K562 (cell line): ENCODE measurements around the gene C22orf39. TPM values are rescaled to one million over a fixed set of nuclear protein-coding genes. Genes with fewer than 3 reads are reported as not detected.

Experiments
- ATAC-seq: fragments of 200-7000 bp; cut with Tn5 transposase; 3 replicates; pipeline ENCODE4 v1.9.1; 2020; ENCODE audit warnings: moderate library complexity
- BruUV-seq: library from RNA; stranded (reverse); fragments of 400-500 nt; replicated peaks from 2 replicates; lab custom pipeline; 2021; lab: Mats Ljungman, UMichigan
- CTCF ChIA-PET: fragments of 300-600 bp; formaldehyde crosslinking; extraction: SDS; loops from one replicate; lab custom pipeline; 2021; ENCODE audit warnings: low intra/inter-chr PET ratio; lab: Yijun Ruan, JAX
- POLR2A ChIA-PET: fragments of 300-600, 350-650 bp; sonication (Branson Sonifier 250); formaldehyde crosslinking; extraction: SDS; loops from one replicate; lab custom pipeline; 2021; ENCODE audit warnings: antibody characterized with exemption, inconsistent platforms; lab: Yijun Ruan, JAX
- DNase-seq, 4 experiments: peaks; one replicate each; pipeline versions ENCODE4 v3.0.0 to v3.0.0-alpha.2; 2011 to 2018; ENCODE audit warnings: low spot score in 3 of 4, mixed read lengths in 3 of 4; ENCODE audit errors: extremely low read depth in 1 of 4
- FAIRE-seq: peaks from 2 replicates; lab custom pipeline; 2011; peaks lifted over from hg19 to GRCh38; lab: Jason Lieb, UNC
- H2AFZ ChIP-seq: 2 replicates; pipeline ENCODE4 v1.6.0; 2011; ENCODE audit warnings: low read depth, low read length, control low read depth, inconsistent platforms
- H3K27ac ChIP-seq: fragments of 200-600 bp; 3 replicates; pipeline ENCODE4 v1.8.0; 2011; ENCODE audit warnings: low read depth, mild to moderate bottlenecking, control low read depth, inconsistent platforms, low read length, moderate library complexity, mixed read lengths; ENCODE audit errors: extremely low read depth
- H3K27me3 ChIP-seq, 2 experiments: fragments of 300-600 bp in 1 of 2; 2 replicates in 1 of 2; 3 replicates in 1 of 2; pipeline versions ENCODE4 v1.6.0 to v1.8.0; 2011; ENCODE audit warnings: inconsistent platforms in 2 of 2, low read length in 2 of 2, mild to moderate bottlenecking in 1 of 2, mixed read lengths in 1 of 2, moderate library complexity in 1 of 2; ENCODE audit not compliant: control insufficient read depth in 2 of 2, insufficient read depth in 2 of 2
- H3K36me3 ChIP-seq: fragments of 300-600 bp; 3 replicates; pipeline ENCODE4 v1.8.0; 2011; ENCODE audit warnings: mild to moderate bottlenecking, low read length, inconsistent platforms; ENCODE audit not compliant: control insufficient read depth, insufficient read depth
- H3K4me1 ChIP-seq, 2 experiments: fragments of 200-600 bp in 1 of 2; replicated peaks in 1 of 2; 2 replicates in 1 of 2; 3 replicates in 1 of 2; pipeline versions ENCODE4 v1.5.1 to v1.8.0; 2011; ENCODE audit warnings: inconsistent platforms in 2 of 2, low read length in 2 of 2, mild to moderate bottlenecking in 1 of 2, mixed read lengths in 1 of 2, moderate library complexity in 1 of 2; ENCODE audit not compliant: control insufficient read depth in 2 of 2, insufficient read depth in 2 of 2
- H3K4me2 ChIP-seq: 2 replicates; pipeline ENCODE4 v1.6.1; 2011; ENCODE audit warnings: low read length, control low read depth, inconsistent platforms, mixed read lengths; ENCODE audit not compliant: insufficient read depth
- H3K4me3 ChIP-seq: fragments of 200-600 bp; sonication (generic), shearing (Covaris generic); 2 replicates; pipeline ENCODE4 v1.5.1; 2016; ENCODE audit warnings: control low read depth, inconsistent platforms
- H3K79me2 ChIP-seq: fragments of 200-600 bp; 3 replicates; pipeline ENCODE4 v1.8.0; 2011; ENCODE audit warnings: low read length, inconsistent platforms; ENCODE audit not compliant: control insufficient read depth, insufficient read depth
- H3K9ac ChIP-seq, 2 experiments: 2 replicates each; pipeline versions ENCODE4 v1.6.0 to v1.6.1; 2011; ENCODE audit warnings: low read depth in 2 of 2, low read length in 2 of 2, control low read depth in 1 of 2, inconsistent platforms in 1 of 2, mild to moderate bottlenecking in 1 of 2, mixed read lengths in 1 of 2; ENCODE audit not compliant: insufficient read depth in 1 of 2
- H3K9me1 ChIP-seq: one replicate; pipeline ENCODE4 v1.6.0; 2011; ENCODE audit warnings: inconsistent platforms, mild to moderate bottlenecking, low read length, moderate library complexity; ENCODE audit not compliant: control insufficient read depth, insufficient read depth
- H3K9me3 ChIP-seq: replicated peaks from 2 replicates; pipeline ENCODE4 v1.5.1; 2011; ENCODE audit warnings: low read depth, low read length, inconsistent platforms; ENCODE audit not compliant: control insufficient read depth, insufficient read depth
- H4K20me1 ChIP-seq: replicated peaks from 2 replicates; pipeline ENCODE4 v1.6.1; 2011; ENCODE audit warnings: low read length, inconsistent platforms, mixed read lengths; ENCODE audit not compliant: control insufficient read depth, insufficient read depth
- CCNT2 ChIP-seq: IDR thresholded peaks from 2 replicates; pipeline ENCODE4 v1.6.1; 2011; ENCODE audit warnings: borderline replicate concordance, low read depth, mild to moderate bottlenecking, moderate library complexity, mixed read lengths, low read length; ENCODE audit not compliant: insufficient read length; ENCODE audit errors: extremely low read depth
- CHCHD3 ChIP-seq: fragments of 250-450 bp; sonication (Bioruptor Pico); IDR thresholded peaks from 2 replicates; pipeline ENCODE4 v2.1.2; 2022; ENCODE audit warnings: mild to moderate bottlenecking
- DLX4 ChIP-seq: fragments of 250-450 bp; sonication (Bioruptor Pico); IDR thresholded peaks from 2 replicates; pipeline ENCODE4 v1.6.1; 2021; ENCODE audit warnings: mild to moderate bottlenecking
- EP400 ChIP-seq: fragments of 450-650 bp; IDR thresholded peaks from 2 replicates; pipeline ENCODE4 v1.6.1; 2017; ENCODE audit warnings: antibody characterized with exemption, mild to moderate bottlenecking, moderate library complexity
- GTF2B ChIP-seq: IDR thresholded peaks from 2 replicates; pipeline ENCODE4 v1.6.1; 2011; ENCODE audit not compliant: insufficient read length; ENCODE audit errors: extremely low read depth
- KAT2B ChIP-seq: IDR thresholded peaks from one replicate; pipeline ENCODE4 v1.6.1; 2012; ENCODE audit warnings: low read depth, mild to moderate bottlenecking, control low read depth, inconsistent platforms, low read length, moderate library complexity
- LEF1 ChIP-seq: fragments of 450-650 bp; IDR thresholded peaks from 2 replicates; pipeline ENCODE4 v1.6.1; 2016; ENCODE audit warnings: mild to moderate bottlenecking
- MAZ ChIP-seq, 2 experiments: fragments of 450-650 bp in 1 of 2; sonication (generic) in 1 of 2; formaldehyde crosslinking; IDR thresholded peaks in 1 of 2; conservative IDR thresholded peaks in 1 of 2; 2 replicates each; pipeline versions ENCODE4 v1.4.0 to v1.5.0; 2020; ENCODE audit warnings: mild to moderate bottlenecking in 1 of 2, missing genetic modification reagents in 1 of 2
- MCM3 ChIP-seq: fragments of 450-650 bp; IDR thresholded peaks from 2 replicates; pipeline ENCODE4 v1.6.1; 2016
- PATZ1 ChIP-seq: fragments of 250-450 bp; sonication (Bioruptor Pico); IDR thresholded peaks from 2 replicates; pipeline ENCODE4 v1.5.0; 2020; ENCODE audit warnings: mild to moderate bottlenecking, borderline replicate concordance
- RBM25 ChIP-seq: fragments of 200-400 bp; formaldehyde crosslinking; IDR thresholded peaks from 2 replicates; pipeline ENCODE4 v1.6.1; 2018; ENCODE audit warnings: low read length, low read depth, moderate library complexity; ENCODE audit not compliant: severe bottlenecking
- SAFB ChIP-seq: fragments of 200-400 bp; formaldehyde crosslinking; IDR thresholded peaks from 2 replicates; pipeline ENCODE4 v1.6.1; 2017; ENCODE audit warnings: low read depth, low read length, borderline replicate concordance
- SMC3 ChIP-seq: conservative IDR thresholded peaks from 2 replicates; pipeline ENCODE4 v1.6.1; 2011; ENCODE audit warnings: low read depth, low read length, improper control_type of control experiment; ENCODE audit not compliant: insufficient read depth
- TGIF2 ChIP-seq: sonication (generic); formaldehyde crosslinking; IDR thresholded peaks from 2 replicates; pipeline ENCODE4 v1.8.1; 2022; ENCODE audit warnings: mild to moderate bottlenecking, missing genetic modification reagents, moderate library complexity
- ZKSCAN1 ChIP-seq: fragments of 150-350 bp; IDR thresholded peaks from 2 replicates; pipeline ENCODE4 v1.6.1; 2016; ENCODE audit warnings: low read depth, low read length
- ZKSCAN8 ChIP-seq: fragments of 200-800 bp; sonication (Bioruptor generic); IDR thresholded peaks from 2 replicates; pipeline ENCODE4 v1.6.1; 2016; ENCODE audit warnings: missing genetic modification characterization, missing compliant biosample characterization
- ZNF146 ChIP-seq: IDR thresholded peaks from one replicate; pipeline ENCODE4 v1.6.1; 2018; ENCODE audit warnings: missing compliant biosample characterization; ENCODE audit not compliant: unreplicated experiment
- ZNF165 ChIP-seq: fragments of 250-450 bp; sonication (Bioruptor Pico); IDR thresholded peaks from 2 replicates; pipeline ENCODE4 v1.4.0; 2020; ENCODE audit warnings: borderline replicate concordance
- ZNF282 ChIP-seq: sonication (generic); formaldehyde crosslinking; IDR thresholded peaks from 2 replicates; pipeline ENCODE4 v1.8.1; 2023; ENCODE audit warnings: missing genetic modification reagents
- WGBS: fragments of 100-300 bp; shearing (Covaris generic); methylation state at CpG from one replicate; pipeline ENCODE4 v1.1.6; 2016; ENCODE audit warnings: low coverage, mixed read lengths; ENCODE audit not compliant: insufficient coverage; ENCODE audit errors: missing lambda C conversion rate; 5-methylcytosine and 5-hydroxymethylcytosine counted together
- in situ Hi-C: fragments of 300-500 bp; cut with MboI; formaldehyde crosslinking; loops from 4 replicates; pipeline ENCODE4 v1.15.0; 2018; ENCODE audit warnings: inconsistent platforms, mixed read lengths
- intact Hi-C: fragments of 100-400 bp; cut with micrococcal nuclease; formaldehyde crosslinking; loops from 2 replicates; pipeline ENCODE4 v1.14.2; 2022
- polyA plus RNA-seq, 8 experiments: library from polyadenylated mRNA; depleted of rRNA in 4 of 8; stranded (reverse) in 5 of 8; unstranded in 3 of 8; fragments of >200 nt; fragmentation: Nextera tagmentation in 2 of 8; fragmentation: Illumina TruSeq in 1 of 8; extraction: Ambion mirVana in 2 of 8; extraction: Trizol in 1 of 8; gene quantifications; 2 replicates each; pipeline versions ENCODE4 v1.2.1 to v1.2.3, GENCODE V29; 2011 to 2014; ENCODE audit warnings: inconsistent platforms in 1 of 8, missing spikeins in 1 of 8
- total RNA-seq, 7 experiments: library from RNA; depleted of rRNA in 6 of 7; stranded (reverse); fragments of >200 nt in 6 of 7; fragmentation: Illumina TruSeq in 2 of 7; extraction: Trizol in 2 of 7; gene quantifications; 2 replicates each; pipeline versions ENCODE4 v1.2.1 to v1.2.3, GENCODE V29; 2011 to 2021; ENCODE audit warnings: low replicate concordance in 1 of 7

Gene C22orf39
- total and polyA plus RNA-seq, 9 of the 15 experiments (the other 6 are each of a cell fraction or from before 2014, with no cell fraction given), result 20.4 to 139 (median 66.8) TPM

GRCh38 chr22:19430890-19431541 is 16.5 kb downstream of the C22orf39 start:
- peak overlapping the region; percentile 68 for H3K4me3 ChIP-seq
- peaks cover 28% of the 10 kb centered on the region for H4K20me1 ChIP-seq
- FAIRE-seq (no peak), DNase-seq (peak in 3 of 4 experiments; percentile 72 to 83 (median 82)), ATAC-seq (peak; percentile 2)
- in situ Hi-C loops (no loop called here), intact Hi-C loops (loop anchor here (1.0 to 5.0 kb wide), 4 partner anchors 12 to 309 kb away; partner anchors contain the start of gene DGCR2)
- H3K79me2 ChIP-seq, result peaks cover 78% of the 10 kb centered on the region
- H3K9me1 ChIP-seq, result no peaks in the 10 kb centered on the region
- H3K4me1 ChIP-seq, result peaks cover 17 to 39% of the 10 kb centered on the region in 2 experiments
- ChIA-PET POLR2A (interaction anchor here (0.6 to 11.9 kb wide), 28 partner anchors 8 to 693 kb away, joined by 3 to 284 read pairs (median 5); partner anchors contain the start of genes C22orf39, CDC45, SLC25A1 and UFD1), CTCF (interaction anchor here (0.6 to 1.7 kb wide), 4 partner anchors 48 to 300 kb away, joined by 3 to 5 read pairs (median 4); partner anchors contain the start of genes CDC45 and UFD1)
- BruUV-seq, result no TSS peak
- peak overlapping the region; percentile 28 for H2AFZ ChIP-seq
- H3K27ac ChIP-seq, result peak overlapping the region; percentile 75
- no peaks in the 10 kb centered on the region for H3K27me3 ChIP-seq
- WGBS, result under 1% methylated on average over 53 of the region's 53 CpGs
- H3K9me3 ChIP-seq, result no peaks in the 10 kb centered on the region
- peak overlapping the region; percentile 85 to 97 for H3K9ac ChIP-seq
- peak overlapping the region; percentile 86 for H3K4me2 ChIP-seq
- H3K36me3 ChIP-seq, result peaks cover 61% of the 10 kb centered on the region
- peak; percentile 60; the same call in 1 of the 2 replicates for TF ChIP-seq CHCHD3 (CRISPR knock-in tag)
- TF ChIP-seq ZNF165, result peak; percentile 55; the same call in 1 of the 2 replicates
- TF ChIP-seq RBM25, result no peak
- no peak for TF ChIP-seq DLX4 (CRISPR knock-in tag)
- no peak for TF ChIP-seq LEF1
- TF ChIP-seq MAZ (CRISPR knock-in tag; conservative IDR thresholded peaks at IDR 0.05 in 1 of 2, IDR thresholded peaks at IDR 0.05 in 1 of 2), result peak; percentile 33 to 69; a peak in 3 of 4 replicates
- peak; percentile 56 for TF ChIP-seq KAT2B
- peak; percentile 29; the same call in 1 of the 2 replicates for TF ChIP-seq SAFB
- no peak for TF ChIP-seq GTF2B
- no peak for TF ChIP-seq ZNF282 (CRISPR knock-in tag)
- no peak for TF ChIP-seq EP400
- TF ChIP-seq ZKSCAN8 (CRISPR knock-in tag), result no peak
- no peak for TF ChIP-seq ZNF146 (CRISPR knock-in tag)
- TF ChIP-seq TGIF2 (CRISPR knock-in tag), result no peak
- TF ChIP-seq MCM3, result no peak
- no peak for TF ChIP-seq CCNT2
- no peak for TF ChIP-seq PATZ1 (CRISPR knock-in tag)
- 0 out of 2 replicates have a peak, but pooled peaks have one; percentile 25 for TF ChIP-seq SMC3
- no peak for TF ChIP-seq ZKSCAN1
